Gastroesophageal sphincter (tissue), 4 donors: ENCODE measurements around the gene SEMA4D. TPM values are rescaled to one million over a fixed set of nuclear protein-coding genes. Genes with fewer than 3 reads are reported as not detected.

Experiments
- ATAC-seq: fragments of 150-250 bp; one replicate; pipeline ENCODE4 v1.9.1; 2016; ENCODE audit warnings: mild to moderate bottlenecking, moderate library complexity
- H3K27ac ChIP-seq, 4 donors: fragments of 200-600 bp; sonication (generic) in 3 of 4; 1 replicate in 3 of 4; 2 replicates in 1 of 4; pipeline ENCODE4 v1.5.1; 2016 to 2019
- H3K27me3 ChIP-seq: fragments of 200-600 bp; sonication (generic); one replicate; pipeline ENCODE4 v1.5.1; 2019
- H3K36me3 ChIP-seq, 2 donors: fragments of 200-600 bp; sonication (generic); one replicate each; pipeline ENCODE4 v1.5.1; 2019; ENCODE audit warnings: control low read depth in 1 of 2
- H3K4me1 ChIP-seq, 3 donors: fragments of 200-600 bp; sonication (generic); 1 replicate in 2 of 3; 2 replicates in 1 of 3; pipeline ENCODE4 v1.5.1; 2016 to 2019; ENCODE audit warnings: control low read depth in 2 of 3
- H3K4me3 ChIP-seq, 2 donors: fragments of 200-600 bp; sonication (generic); one replicate each; pipeline ENCODE4 v1.5.1; 2019; ENCODE audit warnings: mild to moderate bottlenecking in 1 of 2, moderate library complexity in 1 of 2
- H3K9me3 ChIP-seq, 3 donors: fragments of 200-600 bp; sonication (generic); one replicate each; pipeline ENCODE4 v1.5.1; 2017 to 2019; ENCODE audit warnings: control low read depth in 2 of 3
- EP300 ChIP-seq: sonication (generic); formaldehyde crosslinking; IDR thresholded peaks from one replicate; pipeline ENCODE4 v1.6.1; 2017; ENCODE audit warnings: antibody characterized with exemption, mild to moderate bottlenecking
- POLR2A ChIP-seq, 2 donors: fragments of 450-650 bp; IDR thresholded peaks; one replicate each; pipeline ENCODE4 v1.6.1; 2017; ENCODE audit warnings: antibody characterized with exemption in 2 of 2, mild to moderate bottlenecking in 2 of 2, moderate library complexity in 1 of 2
- POLR2AphosphoS5 ChIP-seq: sonication (generic); formaldehyde crosslinking; IDR thresholded peaks from one replicate; pipeline ENCODE4 v1.6.1; 2017; ENCODE audit warnings: antibody characterized with exemption
- WGBS, 2 donors: methylation state at CpG; one replicate each; pipeline ENCODE4 v1.1.5; 2018; ENCODE audit warnings: low coverage in 1 of 2; 5-methylcytosine and 5-hydroxymethylcytosine counted together
- total RNA-seq, 4 donors: library from RNA; depleted of rRNA; stranded (reverse); fragments of >200 nt; gene quantifications; one replicate each; pipeline ENCODE4 v1.1.0, GENCODE V29; 2016
- TF ChIP-seq, protein P1 (sequence below), 4 experiments: fragments of 200-600 bp in 2 of 4; fragments of 450-650 bp in 2 of 4; sonication (generic) in 1 of 4; IDR thresholded peaks; one replicate each; pipeline ENCODE4 v1.5.1; 2017 to 2019; ENCODE audit warnings: antibody characterized with exemption in 4 of 4, mild to moderate bottlenecking in 2 of 4, moderate library complexity in 2 of 4

SEMA4D gene
- total RNA-seq, 4 donors from 2014 or later, result 4.4 to 12.0 (median 6.5) TPM

DNA sequence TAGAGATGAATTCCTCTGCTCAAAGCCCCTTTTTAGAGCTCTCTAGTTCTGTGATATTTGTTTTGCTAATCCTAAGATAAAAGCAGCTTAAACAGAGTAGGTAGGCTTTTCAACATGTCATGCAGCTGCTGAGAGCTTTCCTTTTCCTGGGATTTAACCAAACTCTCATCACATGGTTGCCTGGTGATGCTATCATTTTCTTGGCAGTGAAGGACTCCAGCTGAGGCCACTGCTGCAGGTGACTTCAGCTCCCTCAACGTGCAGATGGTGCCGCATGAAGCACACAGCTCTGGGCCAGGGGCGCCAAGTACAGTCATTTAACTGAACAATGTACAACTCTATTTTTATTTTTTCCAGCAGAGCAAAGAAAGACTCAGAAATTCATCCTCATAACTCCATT lies 137.4 kb downstream of the SEMA4D start:
- ATAC-seq, result no peak
- Histone ChIP-seq H3K27me3 (no peaks in the 10 kb centered on the region), H3K36me3 (peaks cover 0 to 87% of the 10 kb centered on the region in 2 donors), H3K9me3 (no peaks in the 10 kb centered on the region), H3K4me3 (no peak overlapping the region), H3K27ac (no peak overlapping the region), H3K4me1 (peaks cover 0 to 15% (median 0%) of the 10 kb centered on the region in 3 donors)
- WGBS, 2 donors, result 0% methylated on average over 1 of the region's 3 CpGs; no CpG with 5 or more reads in 1 of the 2 donors
- TF ChIP-seq, protein P1, sequence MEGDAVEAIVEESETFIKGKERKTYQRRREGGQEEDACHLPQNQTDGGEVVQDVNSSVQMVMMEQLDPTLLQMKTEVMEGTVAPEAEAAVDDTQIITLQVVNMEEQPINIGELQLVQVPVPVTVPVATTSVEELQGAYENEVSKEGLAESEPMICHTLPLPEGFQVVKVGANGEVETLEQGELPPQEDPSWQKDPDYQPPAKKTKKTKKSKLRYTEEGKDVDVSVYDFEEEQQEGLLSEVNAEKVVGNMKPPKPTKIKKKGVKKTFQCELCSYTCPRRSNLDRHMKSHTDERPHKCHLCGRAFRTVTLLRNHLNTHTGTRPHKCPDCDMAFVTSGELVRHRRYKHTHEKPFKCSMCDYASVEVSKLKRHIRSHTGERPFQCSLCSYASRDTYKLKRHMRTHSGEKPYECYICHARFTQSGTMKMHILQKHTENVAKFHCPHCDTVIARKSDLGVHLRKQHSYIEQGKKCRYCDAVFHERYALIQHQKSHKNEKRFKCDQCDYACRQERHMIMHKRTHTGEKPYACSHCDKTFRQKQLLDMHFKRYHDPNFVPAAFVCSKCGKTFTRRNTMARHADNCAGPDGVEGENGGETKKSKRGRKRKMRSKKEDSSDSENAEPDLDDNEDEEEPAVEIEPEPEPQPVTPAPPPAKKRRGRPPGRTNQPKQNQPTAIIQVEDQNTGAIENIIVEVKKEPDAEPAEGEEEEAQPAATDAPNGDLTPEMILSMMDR (IDR thresholded peaks at IDR 0.05), result no peak
- no peak for TF ChIP-seq POLR2A (IDR thresholded peaks at IDR 0.05)
- no peak for TF ChIP-seq EP300
- TF ChIP-seq POLR2AphosphoS5, result no peak

DNA sequence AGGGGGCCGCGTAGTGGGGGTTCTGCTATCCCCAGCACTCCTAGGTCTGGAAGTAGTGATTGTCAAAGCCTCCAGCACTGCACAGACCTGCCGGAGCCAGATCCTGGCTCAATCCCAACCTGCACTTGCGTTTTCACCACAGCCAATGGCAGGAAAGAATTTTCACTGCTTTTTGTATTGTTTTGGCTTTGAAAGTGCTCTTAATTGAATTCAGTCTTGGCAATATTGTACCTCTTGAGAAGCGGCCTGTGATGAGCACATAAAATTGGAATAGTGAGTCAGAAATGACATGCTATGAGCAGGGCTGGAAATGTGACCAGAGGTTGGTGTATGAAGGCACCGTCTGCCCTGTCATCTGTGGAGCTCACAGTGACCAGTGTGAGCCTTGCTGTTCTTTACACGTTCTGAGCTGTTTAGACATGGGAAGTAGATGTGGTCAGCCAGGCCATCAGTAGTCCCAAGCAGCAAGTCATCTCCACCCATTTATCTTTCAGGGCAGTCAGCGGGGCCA lies 138.1 kb downstream of the SEMA4D start:
- H3K4me1 ChIP-seq, result peaks cover 0 to 15% (median 0%) of the 10 kb centered on the region in 3 donors
- TF ChIP-seq POLR2A (IDR thresholded peaks at IDR 0.05), result no peak
- no peak for TF ChIP-seq POLR2AphosphoS5
- no peak for TF ChIP-seq EP300
- TF ChIP-seq, protein P1 (IDR thresholded peaks at IDR 0.05), result no peak
- ATAC-seq, result no peak
- no peak overlapping the region for H3K4me3 ChIP-seq
- 47 to 69% methylated on average over 4 to 7 of the region's 8 CpGs for WGBS, 2 donors
- H3K9me3 ChIP-seq, result no peaks in the 10 kb centered on the region
- H3K27ac ChIP-seq, result peak overlapping the region in 2 of 4 donors; percentile 11 to 24
- H3K27me3 ChIP-seq, result no peaks in the 10 kb centered on the region
- peaks cover 0 to 94% of the 10 kb centered on the region in 2 donors for H3K36me3 ChIP-seq

DNA sequence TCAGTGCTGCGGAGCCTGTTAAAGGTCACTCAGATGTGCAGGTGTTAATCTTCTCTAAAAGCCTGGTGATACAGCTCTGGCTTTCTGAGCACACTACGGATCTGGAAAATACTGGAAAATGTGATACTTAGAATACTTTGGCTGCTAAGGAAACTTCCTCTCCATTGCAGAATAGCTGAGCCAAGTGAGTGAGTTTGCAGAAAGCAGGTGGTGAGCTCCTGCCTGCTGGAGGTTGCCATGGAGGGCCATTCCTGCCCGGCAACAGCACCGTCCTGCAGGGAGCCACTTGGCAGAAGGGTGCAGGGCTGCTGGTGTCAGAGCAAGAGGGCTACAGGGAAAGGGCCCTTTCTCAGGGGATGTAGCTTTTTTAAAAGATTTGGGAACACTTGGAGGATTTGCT lies 138.9 kb downstream of the SEMA4D start:
- Histone ChIP-seq H3K27ac (no peak overlapping the region), H3K4me3 (no peak overlapping the region), H3K4me1 (peaks cover 0 to 16% (median 0%) of the 10 kb centered on the region in 3 donors), H3K9me3 (no peaks in the 10 kb centered on the region), H3K27me3 (no peaks in the 10 kb centered on the region), H3K36me3 (peaks cover 0 to 99% of the 10 kb centered on the region in 2 donors)
- ATAC-seq, result no peak
- TF ChIP-seq, protein P1 (IDR thresholded peaks at IDR 0.05), result no peak
- no peak for TF ChIP-seq POLR2AphosphoS5
- no peak for TF ChIP-seq EP300
- no peak for TF ChIP-seq POLR2A (IDR thresholded peaks at IDR 0.05)
- WGBS, 2 donors, result 64 to 70% methylated on average over 2 to 4 of the region's 4 CpGs

DNA sequence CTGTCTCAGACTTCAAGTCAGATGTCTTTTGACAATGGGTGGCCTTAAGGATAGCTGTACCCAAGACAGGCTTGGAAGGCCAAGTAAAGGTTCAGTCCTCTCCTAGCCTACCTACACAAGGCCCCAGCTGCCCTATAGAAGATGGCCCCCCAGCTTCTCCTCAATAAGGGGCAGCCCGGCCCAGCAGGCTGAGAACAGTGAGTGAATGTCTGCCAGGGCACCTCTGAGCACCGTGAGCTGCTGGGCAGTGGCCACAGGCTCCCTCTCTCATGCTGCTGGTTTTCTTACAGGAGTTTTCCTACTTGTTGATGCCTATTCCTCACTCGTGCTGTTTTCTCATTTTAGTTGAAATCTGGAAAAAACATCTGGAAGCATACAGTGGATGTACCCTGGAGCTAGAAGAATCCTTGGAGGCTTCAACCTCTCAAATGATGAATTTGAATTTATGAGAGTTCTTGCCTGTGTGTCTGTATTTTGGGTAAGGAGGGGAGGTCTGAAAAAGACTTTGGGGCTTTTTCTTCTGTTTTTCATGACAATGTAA lies 139.5 kb downstream of the SEMA4D start:
- H3K27me3 ChIP-seq, result no peaks in the 10 kb centered on the region
- no peaks in the 10 kb centered on the region for H3K9me3 ChIP-seq
- ATAC-seq, result no peak
- H3K4me1 ChIP-seq, result peaks cover 0 to 22% (median 0%) of the 10 kb centered on the region in 3 donors
- peaks cover 0 to 99% of the 10 kb centered on the region in 2 donors for H3K36me3 ChIP-seq
- TF ChIP-seq EP300 (no peak), POLR2A (IDR thresholded peaks at IDR 0.05) (no peak)
- TF ChIP-seq, protein P1 (IDR thresholded peaks at IDR 0.05), result no peak
- no peak overlapping the region for H3K4me3 ChIP-seq
- 68% methylated on average over 2 of the region's 3 CpGs; no CpG with 5 or more reads in 1 of the 2 donors for WGBS, 2 donors
- H3K27ac ChIP-seq, result no peak overlapping the region
